Mesendoderm (in vitro differentiated cells): ENCODE data around the gene PROCR.
"Not testable (repeated sequence)": the region's sequence is repeated elsewhere in the genome, so short reads cannot be mapped to it uniquely, and the experiment has no call there.

Source experiments
- DNase-seq: peaks from one replicate; pipeline ENCODE4 v3.0.0; 2013
- H2AK5ac ChIP-seq: 2 replicates; pipeline ENCODE4 v1.6.1; 2013; ENCODE audit warnings: low read length, inconsistent platforms
- H2BK120ac ChIP-seq: 2 replicates; pipeline ENCODE4 v1.6.1; 2013; ENCODE audit warnings: low read depth, mild to moderate bottlenecking, low read length, moderate library complexity, mixed read lengths
- H2BK15ac ChIP-seq: replicated peaks from 2 replicates; pipeline ENCODE4 v1.6.1; 2013; ENCODE audit warnings: low read depth, mild to moderate bottlenecking, moderate library complexity
- H2BK5ac ChIP-seq: 2 replicates; pipeline ENCODE4 v1.6.1; 2013; ENCODE audit warnings: low read length, inconsistent platforms
- H3K18ac ChIP-seq: 2 replicates; pipeline ENCODE4 v1.6.1; 2013; ENCODE audit warnings: mild to moderate bottlenecking, low read length, mixed read lengths
- H3K23ac ChIP-seq: one replicate; pipeline ENCODE4 v1.6.1; 2013; ENCODE audit warnings: low read length
- H3K27ac ChIP-seq: 2 replicates; pipeline ENCODE4 v1.5.1; 2013; ENCODE audit warnings: low read depth, mild to moderate bottlenecking, inconsistent platforms, low read length, moderate library complexity
- H3K27me3 ChIP-seq: 2 replicates; pipeline ENCODE4 v1.6.1; 2013; ENCODE audit warnings: low read length, control low read depth, mild to moderate bottlenecking, inconsistent platforms; ENCODE audit not compliant: insufficient read depth, poor library complexity
- H3K36me3 ChIP-seq: 2 replicates; pipeline ENCODE4 v1.6.1; 2013; ENCODE audit warnings: low read length, inconsistent platforms; ENCODE audit not compliant: control insufficient read depth, insufficient read depth
- H3K4ac ChIP-seq: one replicate; pipeline ENCODE4 v1.6.1; 2013; ENCODE audit warnings: low read depth, mild to moderate bottlenecking, low read length, moderate library complexity
- H3K4me1 ChIP-seq: 2 replicates; pipeline ENCODE4 v1.6.1; 2013; ENCODE audit warnings: low read depth, low read length, inconsistent platforms; ENCODE audit not compliant: control insufficient read depth
- H3K4me2 ChIP-seq: 2 replicates; pipeline ENCODE4 v1.6.1; 2013; ENCODE audit warnings: low read length
- H3K4me3 ChIP-seq: 2 replicates; pipeline ENCODE4 v1.5.1; 2013; ENCODE audit warnings: mild to moderate bottlenecking, low read length
- H3K56ac ChIP-seq: one replicate; pipeline ENCODE4 v1.6.1; 2013; ENCODE audit warnings: low read length
- H3K79me1 ChIP-seq: 2 replicates; pipeline ENCODE4 v1.6.1; 2013; ENCODE audit warnings: low read length, inconsistent platforms
- H3K79me2 ChIP-seq: 2 replicates; pipeline ENCODE4 v1.6.1; 2013; ENCODE audit warnings: mild to moderate bottlenecking, low read length; ENCODE audit not compliant: control insufficient read depth, insufficient read depth
- H3K9ac ChIP-seq: 2 replicates; pipeline ENCODE4 v1.6.1; 2013; ENCODE audit warnings: low read length, inconsistent platforms
- H4K5ac ChIP-seq: one replicate; pipeline ENCODE4 v1.6.1; 2013; ENCODE audit warnings: low read length
- H4K8ac ChIP-seq: one replicate; pipeline ENCODE4 v1.6.1; 2013; ENCODE audit warnings: low read depth, mild to moderate bottlenecking, control low read depth, low read length, moderate library complexity
- WGBS: extraction: QIAGEN DNeasy Blood & Tissue Kit; methylation state at CpG from one replicate; pipeline ENCODE4 v1.1.7; 2013; ENCODE audit warnings: low lambda C conversion rate, missing lambda C conversion rate; ENCODE audit not compliant: insufficient coverage; ENCODE audit errors: extremely low coverage; 5-methylcytosine and 5-hydroxymethylcytosine counted together

PROCR gene

GRCh38 chr20:35166242-35166830 lies 5.5 kb upstream of the PROCR start:
- Histone ChIP-seq H2BK15ac (no peak overlapping the region), H3K18ac (no peak overlapping the region), H3K23ac (no peak overlapping the region), H2AK5ac (no peak overlapping the region), H3K4me2 (no peak overlapping the region), H3K27ac (no peak overlapping the region), H3K4me3 (no peak overlapping the region), H3K56ac (peak overlapping the region; percentile 62), H3K27me3 (no peaks in the 10 kb centered on the region), H4K5ac (peak overlapping the region; percentile 56), H3K9ac (no peak overlapping the region), H2BK5ac (no peak overlapping the region), H3K4ac (no peak overlapping the region), H3K79me1 (no peaks in the 10 kb centered on the region), H2BK120ac (no peak overlapping the region), H3K79me2 (no peaks in the 10 kb centered on the region), H3K4me1 (peaks cover 3% of the 10 kb centered on the region), H3K36me3 (no peaks in the 10 kb centered on the region), H4K8ac (no peak overlapping the region)
- no CpG with 5 or more reads among the region's 5 CpGs for WGBS
- DNase-seq, result no peak

- H2BK5ac ChIP-seq, result no peak overlapping the region
- peaks cover 3% of the 10 kb centered on the region for H3K4me1 ChIP-seq
- no CpG with 5 or more reads among the region's 1 CpG for WGBS
- H3K9ac ChIP-seq, result no peak overlapping the region
- no peak overlapping the region for H4K8ac ChIP-seq
- no peak overlapping the region for H3K27ac ChIP-seq
- no peak overlapping the region for H2BK120ac ChIP-seq
- H3K79me1 ChIP-seq, result no peaks in the 10 kb centered on the region
- no peak overlapping the region for H4K5ac ChIP-seq
- DNase-seq, result no peak
- no peak overlapping the region for H3K4me2 ChIP-seq
- H2BK15ac ChIP-seq, result no peak overlapping the region
- H3K4me3 ChIP-seq, result no peak overlapping the region
- no peak overlapping the region for H2AK5ac ChIP-seq
- no peak overlapping the region for H3K56ac ChIP-seq
- H3K23ac ChIP-seq, result no peak overlapping the region
- H3K27me3 ChIP-seq, result no peaks in the 10 kb centered on the region
- H3K79me2 ChIP-seq, result no peaks in the 10 kb centered on the region
- H3K36me3 ChIP-seq, result no peaks in the 10 kb centered on the region
- no peak overlapping the region for H3K18ac ChIP-seq
- H3K4ac ChIP-seq, result no peak overlapping the region
Observed at GRCh38 chr20:35167787-35168186, 4.1 kb upstream of the PROCR start.

GRCh38 chr20:35168701-35169409 lies 3.0 kb upstream of the PROCR start:
- DNase-seq, H3K27me3 ChIP-seq, H4K8ac ChIP-seq, H3K27ac ChIP-seq, H3K23ac ChIP-seq, H3K4me3 ChIP-seq, H2BK15ac ChIP-seq, H3K56ac ChIP-seq, H2BK120ac ChIP-seq, H3K4me1 ChIP-seq, H2BK5ac ChIP-seq, H3K4ac ChIP-seq, H3K36me3 ChIP-seq, H3K79me2 ChIP-seq, H3K4me2 ChIP-seq, H2AK5ac ChIP-seq, H3K79me1 ChIP-seq, H3K9ac ChIP-seq, H3K18ac ChIP-seq, H4K5ac ChIP-seq: not testable (repeated sequence)
- no CpG with 5 or more reads among the region's 4 CpGs for WGBS

GRCh38 chr20:35171438-35171752 lies 477 bp upstream of the PROCR start:
- Histone ChIP-seq H3K79me2 (no peaks in the 10 kb centered on the region), H3K4ac (no peak overlapping the region), H2BK15ac (no peak overlapping the region), H3K56ac (no peak overlapping the region), H2BK5ac (no peak overlapping the region), H3K27ac (no peak overlapping the region), H3K4me2 (peak overlapping the region; percentile 2), H3K18ac (no peak overlapping the region), H3K23ac (no peak overlapping the region), H3K4me3 (no peak overlapping the region), H2AK5ac (no peak overlapping the region), H3K4me1 (peaks cover 3% of the 10 kb centered on the region), H4K5ac (no peak overlapping the region), H2BK120ac (no peak overlapping the region), H3K36me3 (no peaks in the 10 kb centered on the region), H3K27me3 (no peaks in the 10 kb centered on the region), H3K9ac (no peak overlapping the region), H3K79me1 (no peaks in the 10 kb centered on the region), H4K8ac (no peak overlapping the region)
- no peak for DNase-seq
- no CpG with 5 or more reads among the region's 1 CpG for WGBS

DNA sequence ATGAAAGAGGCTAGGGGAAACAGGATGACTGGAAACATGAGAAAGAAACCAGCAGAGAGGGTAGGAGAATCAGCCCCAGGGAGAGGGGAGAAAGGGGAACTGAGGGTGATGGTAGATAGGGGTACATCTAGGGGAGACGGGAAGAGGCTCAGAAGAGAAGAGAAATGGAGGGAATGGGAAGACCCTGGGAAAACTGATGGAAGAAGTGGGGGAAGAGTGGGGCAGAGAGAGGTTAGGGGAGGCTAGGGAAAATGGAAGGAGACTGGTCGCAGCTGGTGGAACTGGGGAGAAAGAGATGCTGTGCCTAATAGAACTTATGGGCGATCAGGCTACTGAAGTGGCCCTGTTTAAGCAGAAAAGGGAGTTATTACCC lies 548 bp downstream of the PROCR start:
- H2BK15ac ChIP-seq, result no peak overlapping the region
- H3K79me1 ChIP-seq, result no peaks in the 10 kb centered on the region
- H3K4me3 ChIP-seq, result no peak overlapping the region
- H3K4ac ChIP-seq, result no peak overlapping the region
- no peaks in the 10 kb centered on the region for H3K36me3 ChIP-seq
- H2AK5ac ChIP-seq, result no peak overlapping the region
- H3K4me1 ChIP-seq, result peaks cover 2% of the 10 kb centered on the region
- H3K27ac ChIP-seq, result no peak overlapping the region
- no peak overlapping the region for H3K9ac ChIP-seq
- WGBS, result no CpG with 5 or more reads among the region's 3 CpGs
- H4K5ac ChIP-seq, result no peak overlapping the region
- H2BK5ac ChIP-seq, result no peak overlapping the region
- H3K79me2 ChIP-seq, result no peaks in the 10 kb centered on the region
- peak overlapping the region; percentile 83 for H3K56ac ChIP-seq
- no peak overlapping the region for H2BK120ac ChIP-seq
- H3K27me3 ChIP-seq, result no peaks in the 10 kb centered on the region
- no peak for DNase-seq
- H4K8ac ChIP-seq, result no peak overlapping the region
- H3K23ac ChIP-seq, result no peak overlapping the region
- H3K4me2 ChIP-seq, result peak overlapping the region; percentile 10
- no peak overlapping the region for H3K18ac ChIP-seq
